Measurements from ENCODE around the gene SLC29A1. TPM values are rescaled to one million over a fixed set of nuclear protein-coding genes. Genes with fewer than 3 reads are reported as not detected.

The SLC29A1 gene
- total and polyA plus RNA-seq, 2 donors (not counting 3 experiments of a cell fraction or from before 2014, with no cell fraction given): 202 to 539 TPM

- Histone ChIP-seq H3K9ac (replicated peaks; ENCODE audit: extremely low read depth, insufficient read depth, low read length) (peak overlapping the region; percentile 32), H3K4me1 (ENCODE audit: control insufficient read depth, extremely low read depth, insufficient read depth, low read length) (peaks cover 17% of the 10 kb centered on the region), H3K79me2 (ENCODE audit: control insufficient read depth, insufficient read depth, low read length) (no peaks in the 10 kb centered on the region), H3K36me3 (ENCODE audit: control insufficient read depth in 2 of 2, extremely low read depth in 1 of 2, insufficient read depth in 2 of 2, low read length in 2 of 2) (no peaks in the 10 kb centered on the region), H3K4me2 (ENCODE audit: insufficient read depth, low read length) (peak overlapping the region; percentile 33), H2AFZ (ENCODE audit: low read depth, low read length) (peak overlapping the region; percentile 76), H3K9me3 (replicated peaks; ENCODE audit: control insufficient read depth, insufficient read depth, low read length) (no peaks in the 10 kb centered on the region), H3K4me3 (replicated peaks in 1 of 3; ENCODE audit: insufficient read depth in 1 of 3, low read depth in 1 of 3, low read length in 3 of 3) (no peak overlapping the region), H4K20me1 (replicated peaks; ENCODE audit: control insufficient read depth, extremely low read depth, insufficient read depth, low read length) (no peaks in the 10 kb centered on the region), H3K9me1 (replicated peaks; ENCODE audit: control insufficient read depth, extremely low read depth, insufficient read depth, low read length) (no peaks in the 10 kb centered on the region), H3K27ac (ENCODE audit: insufficient read depth, low read depth, low read length) (peak overlapping the region; percentile 76), H3K27me3 (ENCODE audit: control insufficient read depth in 2 of 2, insufficient read depth in 2 of 2, low read length in 2 of 2) (no peaks in the 10 kb centered on the region)
- ChIA-PET POLR2A (no interaction called here), CTCF (interaction anchor here (1.1 to 3.9 kb wide), 6 partner anchors 9 to 48 kb away, joined by 3 to 28 read pairs (median 4); partner anchors contain the start of gene SLC29A1)
- FAIRE-seq (peak; percentile 90), DNase-seq (ENCODE audit: low read depth, low spot score) (peak; percentile 61)
- intact Hi-C loops (cut with micrococcal nuclease) (loop anchor here (2.0 kb wide), 1 partner anchor 34 kb away; no protein-coding TSS in a partner anchor), dilution Hi-C loops (cut with MboI; ENCODE audit: extremely low pct_ligation_motif_present, low sequenced_read_pairs) (no loop called here)
- TF ChIP-seq FOS (IDR thresholded peaks at IDR 0.05; ENCODE audit: borderline replicate concordance, insufficient read depth, low read length): peak; percentile 33
- TF ChIP-seq POLR2A (IDR thresholded peaks at IDR 0.05; ENCODE audit: low read depth, low read length): no peak
- no peak for TF ChIP-seq POLR2AphosphoS5 (IDR thresholded peaks at IDR 0.05; ENCODE audit: insufficient read depth, low read depth, low read length)
- TSS peak; percentile 49 for BruUV-seq (replicated peaks)
These were observed 36.8 kb upstream of the SLC29A1 start for GRCh38 chr6:44186635-44187025.

GRCh38 chr6:44188819-44189218 lies 34.6 kb upstream of the SLC29A1 start:
- FAIRE-seq (no peak), DNase-seq (ENCODE audit: low read depth, low spot score) (no peak)
- no peaks in the 10 kb centered on the region for H3K27me3 ChIP-seq (ENCODE audit: control insufficient read depth in 2 of 2, insufficient read depth in 2 of 2, low read length in 2 of 2)
- peaks cover 29% of the 10 kb centered on the region for H3K4me1 ChIP-seq (ENCODE audit: control insufficient read depth, extremely low read depth, insufficient read depth, low read length)
- H3K79me2 ChIP-seq (ENCODE audit: control insufficient read depth, insufficient read depth, low read length): no peaks in the 10 kb centered on the region
- TF ChIP-seq MAX (IDR thresholded peaks at IDR 0.05; ENCODE audit: insufficient read depth, insufficient read length) (no peak), MYC (IDR thresholded peaks at IDR 0.05; ENCODE audit: low read depth, low read length) (no peak), POLR2AphosphoS5 (IDR thresholded peaks at IDR 0.05; ENCODE audit: insufficient read depth, low read depth, low read length) (no peak), EZH2 (IDR thresholded peaks at IDR 0.05; ENCODE audit: borderline replicate concordance, low read depth, low read length, severe bottlenecking) (no peak), POLR2A (IDR thresholded peaks at IDR 0.05; ENCODE audit: low read depth, low read length) (no peak), FOS (IDR thresholded peaks at IDR 0.05; ENCODE audit: borderline replicate concordance, insufficient read depth, low read length) (no peak), CTCF (IDR thresholded peaks at IDR 0.05; ENCODE audit: extremely low read depth in 1 of 2, insufficient read depth in 1 of 2, low read depth in 1 of 2, low read length in 2 of 2) (no peak), JUN (IDR thresholded peaks at IDR 0.05; ENCODE audit: borderline replicate concordance, insufficient read depth, insufficient read length, low read depth) (no peak), GATA2 (IDR thresholded peaks at IDR 0.05; ENCODE audit: insufficient read depth, insufficient read length, low read depth, low read length) (no peak)
- no peaks in the 10 kb centered on the region for H3K36me3 ChIP-seq (ENCODE audit: control insufficient read depth in 2 of 2, extremely low read depth in 1 of 2, insufficient read depth in 2 of 2, low read length in 2 of 2)
- intact Hi-C loops (cut with micrococcal nuclease): no loop called here
- H2AFZ ChIP-seq (ENCODE audit: low read depth, low read length): no peak overlapping the region
- H3K4me2 ChIP-seq (ENCODE audit: insufficient read depth, low read length): no peak overlapping the region
- no peak overlapping the region for H3K9ac ChIP-seq (replicated peaks; ENCODE audit: extremely low read depth, insufficient read depth, low read length)
- H3K4me3 ChIP-seq (replicated peaks in 1 of 3; ENCODE audit: insufficient read depth in 1 of 3, low read depth in 1 of 3, low read length in 3 of 3): no peak overlapping the region
- dilution Hi-C loops (cut with MboI; ENCODE audit: extremely low pct_ligation_motif_present, low sequenced_read_pairs): no loop called here
- H3K9me1 ChIP-seq (replicated peaks; ENCODE audit: control insufficient read depth, extremely low read depth, insufficient read depth, low read length): no peaks in the 10 kb centered on the region
- no peaks in the 10 kb centered on the region for H3K9me3 ChIP-seq (replicated peaks; ENCODE audit: control insufficient read depth, insufficient read depth, low read length)
- no TSS peak for BruUV-seq (replicated peaks)
- no peak overlapping the region for H3K27ac ChIP-seq (ENCODE audit: insufficient read depth, low read depth, low read length)
- POLR2A ChIA-PET: no interaction called here
- H4K20me1 ChIP-seq (replicated peaks; ENCODE audit: control insufficient read depth, extremely low read depth, insufficient read depth, low read length): no peaks in the 10 kb centered on the region
- CTCF ChIA-PET: no interaction called here
